Islet precursor cell (in vitro differentiated cells): ENCODE results near the gene FBXO31.

ENCODE experiments used
- DNase-seq: peaks from one replicate; pipeline ENCODE4 v3.0.0-alpha.2; 2018

Gene FBXO31

GRCh38 chr16:87361916-87362619 is 21.5 kb downstream of the FBXO31 start:
- no peak for DNase-seq

- DNase-seq, result no peak
Measured at GRCh38 chr16:87360862-87361610, 22.5 kb downstream of the FBXO31 start.

- DNase-seq, result no peak
Measured at GRCh38 chr16:87359121-87359520, 24.5 kb downstream of the FBXO31 start.

GRCh38 chr16:87358696-87359095 is 24.9 kb downstream of the FBXO31 start:
- no peak for DNase-seq

- no peak for DNase-seq
Measured at GRCh38 chr16:87358250-87358649, 25.3 kb downstream of the FBXO31 start.

- no peak for DNase-seq
Measured at GRCh38 chr16:87356491-87356853, 27.1 kb downstream of the FBXO31 start.

GRCh38 chr16:87353613-87354012 is 30.0 kb downstream of the FBXO31 start:
- DNase-seq, result no peak

- no peak for DNase-seq
Measured at GRCh38 chr16:87352818-87353217, 30.8 kb downstream of the FBXO31 start.

- no peak for DNase-seq
Measured at GRCh38 chr16:87351320-87351698, 32.3 kb downstream of the FBXO31 start.

GRCh38 chr16:87350681-87351319 is 32.8 kb downstream of the FBXO31 start:
- DNase-seq, result peak; percentile 65

GRCh38 chr16:87350031-87350430 is 33.5 kb downstream of the FBXO31 start:
- no peak for DNase-seq

- DNase-seq, result no peak
Measured at GRCh38 chr16:87348616-87349157, 34.9 kb downstream of the FBXO31 start.

GRCh38 chr16:87347932-87348615 is 35.5 kb downstream of the FBXO31 start:
- DNase-seq, result no peak

- DNase-seq, result no peak
Measured at GRCh38 chr16:87346517-87347060, 37.0 kb downstream of the FBXO31 start.

GRCh38 chr16:87345726-87346424 is 37.7 kb downstream of the FBXO31 start:
- no peak for DNase-seq

- DNase-seq, result no peak
Measured at GRCh38 chr16:87344931-87345631, 38.5 kb downstream of the FBXO31 start.

- DNase-seq, result no peak
Measured at GRCh38 chr16:87344165-87344930, 39.2 kb downstream of the FBXO31 start.

- no peak for DNase-seq
Measured at GRCh38 chr16:87343753-87344050, 39.9 kb downstream of the FBXO31 start.

- DNase-seq, result no peak
Measured at GRCh38 chr16:87342978-87343752, 40.4 kb downstream of the FBXO31 start.

GRCh38 chr16:87342504-87342903 is 41.1 kb downstream of the FBXO31 start:
- no peak for DNase-seq
